Measurements from ENCODE around the gene PEX26.

GRCh38 chr22:18035751-18036150, 42.0 kb upstream of the PEX26 start:
- no peak for TF ChIP-seq CTCF (IDR thresholded peaks at IDR 0.05)
- TF ChIP-seq TCF7L2 (IDR thresholded peaks at IDR 0.05; ENCODE audit: low read depth, low read length), result no peak
